ENCODE measurements around the gene LSM14A. TPM values are rescaled to one million over a fixed set of nuclear protein-coding genes. Genes with fewer than 3 reads are reported as not detected.

The LSM14A gene
- total RNA-seq, 4 donors from 2014 or later = 90.8 to 163 (median 111) TPM

DNA sequence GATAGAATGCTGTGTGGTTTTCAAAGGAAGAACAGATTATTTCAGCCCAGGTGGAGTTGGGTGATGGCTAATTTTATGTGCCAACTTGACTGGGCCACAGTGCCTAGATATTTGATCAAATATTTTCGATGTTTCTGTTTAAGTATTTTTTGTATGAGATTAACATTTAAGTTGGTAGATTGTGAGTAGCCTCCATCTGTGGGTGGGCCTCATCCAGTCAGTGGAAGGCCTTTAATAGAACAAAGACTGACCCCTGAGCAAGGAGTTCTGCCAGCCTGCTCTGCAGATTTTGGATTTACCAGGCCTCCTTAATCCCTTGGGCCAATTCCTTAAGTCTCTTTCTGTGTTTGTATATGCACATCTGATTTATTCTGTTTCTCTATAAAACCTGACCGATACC is 13.9 kb downstream of the LSM14A start:
- WGBS, 2 donors = 89 to 91% methylated on average over 2 of the region's 2 CpGs
- no peak for DNase-seq (ENCODE audit: low spot score in 2 of 2)
- intact Hi-C loops (cut with DNase I; ENCODE audit: low total_unique reads) = no loop called here
- H3K4me3 ChIP-seq (ENCODE audit: low read depth, poor library complexity, severe bottlenecking) = no peak overlapping the region
- TF ChIP-seq CTCF (IDR thresholded peaks at IDR 0.05) (no peak), POLR2A (IDR thresholded peaks at IDR 0.05) (no peak)

GRCh38 chr19:34187011-34187410 is 14.7 kb downstream of the LSM14A start:
- H3K4me3 ChIP-seq (ENCODE audit: low read depth, poor library complexity, severe bottlenecking) = no peak overlapping the region
- 95 to 96% methylated on average over 8 of the region's 8 CpGs for WGBS, 2 donors
- TF ChIP-seq CTCF (IDR thresholded peaks at IDR 0.05) (no peak), POLR2A (IDR thresholded peaks at IDR 0.05) (no peak)
- intact Hi-C loops (cut with DNase I; ENCODE audit: low total_unique reads) = no loop called here
- DNase-seq (ENCODE audit: low spot score in 2 of 2) = no peak

- intact Hi-C loops (cut with DNase I; ENCODE audit: low total_unique reads) = no loop called here
- 85 to 91% methylated on average over 4 of the region's 4 CpGs for WGBS, 2 donors
- TF ChIP-seq CTCF (IDR thresholded peaks at IDR 0.05) (no peak), POLR2A (IDR thresholded peaks at IDR 0.05) (no peak)
These were observed 16.1 kb downstream of the LSM14A start for GRCh38 chr19:34188408-34188807.

GRCh38 chr19:34189199-34189916 is 17.1 kb downstream of the LSM14A start:
- DNase-seq (ENCODE audit: low spot score in 2 of 2) = no peak
- no peak for TF ChIP-seq CTCF (IDR thresholded peaks at IDR 0.05)
- TF ChIP-seq POLR2A (IDR thresholded peaks at IDR 0.05) = no peak
- H3K4me3 ChIP-seq (ENCODE audit: low read depth, poor library complexity, severe bottlenecking) = no peak overlapping the region
- 60 to 72% methylated on average over 2 of the region's 2 CpGs for WGBS, 2 donors
- intact Hi-C loops (cut with DNase I; ENCODE audit: low total_unique reads) = no loop called here

More at GRCh38 chr19:34188408-34188807, 16.1 kb downstream of the LSM14A start:
- no peak overlapping the region for H3K4me3 ChIP-seq (ENCODE audit: low read depth, poor library complexity, severe bottlenecking)
- DNase-seq (ENCODE audit: low spot score in 2 of 2) = no peak

DNA sequence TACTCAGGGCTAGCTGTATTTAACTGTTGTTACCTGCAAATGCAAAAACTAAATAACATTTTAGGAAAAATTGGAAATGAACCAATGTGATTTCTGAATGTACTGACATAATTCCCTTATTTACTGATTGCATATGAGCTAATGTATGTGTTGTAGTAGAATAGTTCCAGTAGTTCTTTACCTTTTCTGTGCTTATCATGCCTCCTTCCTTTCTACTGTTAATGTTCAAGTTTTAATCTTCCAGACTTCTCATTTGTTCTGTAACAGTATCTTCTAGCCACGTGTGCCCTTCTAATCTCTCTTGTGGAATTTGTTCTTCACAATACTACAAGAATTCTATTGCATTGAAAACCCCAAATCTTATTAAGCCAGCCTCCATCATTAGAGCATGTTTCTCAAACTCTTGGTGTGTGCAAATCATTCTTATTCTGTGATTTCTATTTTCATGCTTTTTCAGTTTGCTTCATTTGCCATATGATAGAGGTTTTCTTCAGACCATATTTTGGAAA is 17.7 kb downstream of the LSM14A start:
- intact Hi-C loops (cut with DNase I; ENCODE audit: low total_unique reads) = no loop called here
- no peak overlapping the region for H3K4me3 ChIP-seq (ENCODE audit: low read depth, poor library complexity, severe bottlenecking)
- no peak for DNase-seq (ENCODE audit: low spot score in 2 of 2)
- no peak for TF ChIP-seq CTCF (IDR thresholded peaks at IDR 0.05)
- no peak for TF ChIP-seq POLR2A (IDR thresholded peaks at IDR 0.05)
- 21 to 25% methylated on average over 1 of the region's 1 CpG for WGBS, 2 donors

All from lower leg skin (tissue), 4 donors.